Parathyroid adenoma (tissue), 2 donors: ENCODE data around the gene DUSP16.
"Not testable (repeated sequence)": the region's sequence is repeated elsewhere in the genome, so short reads cannot be mapped to it uniquely, and the experiment has no call there.

Experiments
- H2AFZ ChIP-seq: fragments of 300-600 bp; sonication (generic); one replicate; pipeline ENCODE4 v1.7.0; 2017; ENCODE audit warnings: antibody characterized with exemption, mild to moderate bottlenecking
- H3K27ac ChIP-seq: fragments of 300-600 bp; sonication (generic); one replicate; pipeline ENCODE4 v1.7.0; 2017
- H3K27me3 ChIP-seq: fragments of 300-600 bp; sonication (generic); one replicate; pipeline ENCODE4 v1.7.0; 2017; ENCODE audit warnings: low read length; ENCODE audit not compliant: control insufficient read depth, insufficient read depth
- H3K36me3 ChIP-seq: fragments of 300-600 bp; sonication (generic); one replicate; pipeline ENCODE4 v1.7.0; 2017; ENCODE audit warnings: low read length; ENCODE audit not compliant: control insufficient read depth, insufficient read depth
- H3K4me1 ChIP-seq: fragments of 300-600 bp; sonication (generic); one replicate; pipeline ENCODE4 v1.7.0; 2017; ENCODE audit warnings: control low read depth
- H3K4me2 ChIP-seq: fragments of 300-600 bp; sonication (generic); one replicate; pipeline ENCODE4 v1.7.0; 2017; ENCODE audit warnings: low read length
- H3K4me3 ChIP-seq: fragments of 300-600 bp; sonication (generic); one replicate; pipeline ENCODE4 v1.7.0; 2017; ENCODE audit warnings: low read depth, low read length
- H3K79me2 ChIP-seq: fragments of 300-600 bp; sonication (generic); one replicate; pipeline ENCODE4 v1.7.0; 2017; ENCODE audit warnings: control low read depth
- H3K9ac ChIP-seq: fragments of 300-600 bp; sonication (generic); one replicate; pipeline ENCODE4 v1.7.0; 2017; ENCODE audit warnings: mild to moderate bottlenecking
- H3K9me3 ChIP-seq: fragments of 300-600 bp; sonication (generic); one replicate; pipeline ENCODE4 v1.7.0; 2017; ENCODE audit warnings: low read length; ENCODE audit not compliant: control insufficient read depth
- CTCF ChIP-seq: fragments of 300-600 bp; sonication (generic); IDR thresholded peaks from one replicate; pipeline ENCODE4 v1.7.0; 2017; ENCODE audit warnings: antibody characterized with exemption, mild to moderate bottlenecking
- donor health status: primary hyperparathyroidism.

Gene DUSP16

DNA sequence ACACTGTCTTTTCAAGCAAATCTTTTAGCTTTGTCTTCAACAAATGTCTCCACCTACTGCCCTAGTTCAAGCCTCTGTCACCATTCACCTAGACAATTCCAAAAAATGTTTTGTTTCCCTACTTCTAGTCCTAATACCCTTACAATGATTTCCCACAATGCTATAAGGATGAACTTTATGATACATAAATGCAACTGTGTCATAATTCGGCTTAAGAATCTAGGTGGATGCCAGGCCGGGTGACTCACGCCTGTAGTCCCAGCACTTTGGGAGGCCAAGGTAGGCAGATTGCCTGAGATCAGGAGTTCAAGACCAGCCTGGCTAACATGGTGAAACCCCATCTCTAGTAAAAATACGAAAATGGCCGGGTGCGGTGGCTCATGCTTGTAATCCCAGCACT is 28.3 kb upstream of the DUSP16 start:
- H2AFZ ChIP-seq, result no peak overlapping the region
- no peak overlapping the region for H3K4me2 ChIP-seq

GRCh38 chr12:12588436-12588835 is 25.8 kb upstream of the DUSP16 start:
- not testable (repeated sequence) for H2AFZ ChIP-seq, H3K4me2 ChIP-seq, H3K36me3 ChIP-seq, H3K27me3 ChIP-seq, H3K27ac ChIP-seq, H3K9ac ChIP-seq, H3K4me1 ChIP-seq, H3K4me3 ChIP-seq, H3K79me2 ChIP-seq, H3K9me3 ChIP-seq

More for the DNA sequence above, 28.3 kb upstream of the DUSP16 start:
- TF ChIP-seq CTCF, result no peak
- no peaks in the 10 kb centered on the region for H3K36me3 ChIP-seq
- H3K4me1 ChIP-seq, result peaks cover 5% of the 10 kb centered on the region
- no peak overlapping the region for H3K4me3 ChIP-seq
- H3K9ac ChIP-seq, result no peak overlapping the region
- H3K79me2 ChIP-seq, result no peaks in the 10 kb centered on the region
- H3K27me3 ChIP-seq, result no peaks in the 10 kb centered on the region
- no peaks in the 10 kb centered on the region for H3K9me3 ChIP-seq
- H3K27ac ChIP-seq, result no peak overlapping the region

- Histone ChIP-seq H3K79me2 (no peaks in the 10 kb centered on the region), H3K36me3 (no peaks in the 10 kb centered on the region), H3K9me3 (no peaks in the 10 kb centered on the region), H3K27ac (no peak overlapping the region), H3K27me3 (no peaks in the 10 kb centered on the region), H3K9ac (no peak overlapping the region), H2AFZ (no peak overlapping the region), H3K4me3 (no peak overlapping the region), H3K4me1 (peaks cover 5% of the 10 kb centered on the region), H3K4me2 (no peak overlapping the region)
- TF ChIP-seq CTCF, result no peak
These were observed 25.2 kb upstream of the DUSP16 start for GRCh38 chr12:12587878-12588277.

DNA sequence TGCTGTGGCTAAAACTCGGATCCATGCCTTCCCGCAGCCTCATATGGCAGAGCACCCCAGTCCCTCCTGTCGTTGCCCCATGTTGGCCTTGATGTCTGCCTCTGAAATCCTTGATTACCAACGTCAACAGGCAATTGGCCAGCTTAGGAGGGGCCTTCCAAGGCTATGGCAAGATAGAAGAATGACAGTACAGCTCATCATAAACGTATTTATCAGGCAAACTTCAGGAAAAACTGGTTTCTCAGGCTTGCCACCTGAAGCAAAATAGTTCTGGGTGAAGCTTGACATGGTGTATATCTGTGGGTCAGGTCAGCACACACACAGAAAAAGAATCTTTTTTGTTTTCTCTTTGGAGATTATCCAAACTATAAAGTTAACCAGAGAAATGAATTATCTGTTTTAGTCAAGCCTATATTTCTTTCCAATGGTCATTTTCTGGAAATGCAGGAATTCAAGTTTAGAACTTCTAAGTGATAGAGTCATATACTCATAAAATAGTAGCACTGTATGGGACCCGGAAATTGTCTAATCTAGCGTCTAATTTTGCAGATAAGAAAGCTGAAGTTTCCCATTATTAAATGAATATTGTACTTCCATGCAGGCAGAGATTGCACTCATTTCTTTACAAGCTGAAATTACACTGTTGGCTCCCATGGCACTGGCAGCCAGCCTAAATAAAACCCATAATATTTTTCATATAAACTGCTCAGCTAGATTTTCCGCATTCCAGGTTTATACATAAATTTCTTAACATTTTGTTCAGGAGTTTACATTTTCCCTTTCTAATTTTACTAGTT is 24.4 kb upstream of the DUSP16 start:
- no peaks in the 10 kb centered on the region for H3K79me2 ChIP-seq

More for the DNA sequence above, 24.4 kb upstream of the DUSP16 start:
- Histone ChIP-seq H3K4me1 (peaks cover 5% of the 10 kb centered on the region), H3K36me3 (no peaks in the 10 kb centered on the region), H3K27me3 (no peaks in the 10 kb centered on the region), H3K4me3 (no peak overlapping the region), H3K4me2 (no peak overlapping the region), H2AFZ (peak overlapping the region; percentile 74), H3K27ac (peak overlapping the region; percentile 48), H3K9ac (no peak overlapping the region), H3K9me3 (no peaks in the 10 kb centered on the region)
- no peak for TF ChIP-seq CTCF
